Stimulated activated memory B cell treated with anti-CD40 and anti-IgM and Interleukin-4, amounts not matched to agents 10 μg/mL and 1 μg/mL and 100 μg/mL, for 72 hours (primary cell): Measurements from ENCODE around the gene KIF2C.
"Not testable (repeated sequence)": the region's sequence is repeated elsewhere in the genome, so short reads cannot be mapped to it uniquely, and the experiment has no call there.

ENCODE experiments used
- ATAC-seq: fragments of 150-1000 bp; cut with Tn5 transposase; 2 replicates; pipeline ENCODE4 v1.10.0; 2021
- H3K27ac Mint-ChIP-seq: one replicate; pipeline ENCODE4 v1.8.0; 2022; ENCODE audit warnings: mild to moderate bottlenecking, mixed read lengths
- H3K27me3 Mint-ChIP-seq: one replicate; pipeline ENCODE4 v1.8.0; 2022; ENCODE audit warnings: mixed read lengths
- H3K36me3 Mint-ChIP-seq: one replicate; pipeline ENCODE4 v1.8.0; 2022; ENCODE audit warnings: mixed read lengths
- H3K4me1 Mint-ChIP-seq: one replicate; pipeline ENCODE4 v1.8.0; 2022; ENCODE audit warnings: mixed read lengths
- H3K4me3 Mint-ChIP-seq: one replicate; pipeline ENCODE4 v1.8.0; 2022; ENCODE audit warnings: mild to moderate bottlenecking, moderate library complexity, mixed read lengths
- H3K9me3 Mint-ChIP-seq: one replicate; pipeline ENCODE4 v1.8.0; 2022; ENCODE audit warnings: mixed read lengths

Gene KIF2C

GRCh38 chr1:44739307-44740178 is at the start of gene KIF2C:
Gene KIF2C, plus strand, starts transcription at chr1:44739837. Its CDS starts 96 bp downstream, at chr1:44739933.
- ATAC-seq = peak; percentile 99
- Mint-ChIP-seq H3K4me3 (peak within 1 kb of the TSS; percentile 88), H3K36me3 (no peaks in the 10 kb centered on the region), H3K4me1 (peaks cover 18% of the 10 kb centered on the region), H3K27me3 (no peaks in the 10 kb centered on the region), H3K27ac (peak within 1 kb of the TSS; percentile 85), H3K9me3 (no peaks in the 10 kb centered on the region)

GRCh38 chr1:44693159-44693558 is 46.5 kb upstream of the KIF2C start:
- no peaks in the 10 kb centered on the region for H3K27me3 Mint-ChIP-seq
- peak; percentile 83 for ATAC-seq
- H3K4me1 Mint-ChIP-seq = peaks cover 50% of the 10 kb centered on the region
- peak overlapping the region; percentile 31 for H3K27ac Mint-ChIP-seq
- no peak overlapping the region for H3K4me3 Mint-ChIP-seq
- no peaks in the 10 kb centered on the region for H3K36me3 Mint-ChIP-seq
- no peaks in the 10 kb centered on the region for H3K9me3 Mint-ChIP-seq

- H3K27ac Mint-ChIP-seq = peak overlapping the region; percentile 31
- no peaks in the 10 kb centered on the region for H3K27me3 Mint-ChIP-seq
- H3K36me3 Mint-ChIP-seq = no peaks in the 10 kb centered on the region
- no peak overlapping the region for H3K4me3 Mint-ChIP-seq
- peaks cover 55% of the 10 kb centered on the region for H3K4me1 Mint-ChIP-seq
- H3K9me3 Mint-ChIP-seq = no peaks in the 10 kb centered on the region
- ATAC-seq = no peak
These were observed 45.7 kb upstream of the KIF2C start for GRCh38 chr1:44693900-44694299.

- H3K27me3 Mint-ChIP-seq = no peaks in the 10 kb centered on the region
- H3K36me3 Mint-ChIP-seq = no peaks in the 10 kb centered on the region
- H3K9me3 Mint-ChIP-seq = no peaks in the 10 kb centered on the region
- peak overlapping the region; percentile 59 for H3K27ac Mint-ChIP-seq
- ATAC-seq = peak; percentile 82
- no peak overlapping the region for H3K4me3 Mint-ChIP-seq
- H3K4me1 Mint-ChIP-seq = peaks cover 55% of the 10 kb centered on the region
These were observed 44.7 kb upstream of the KIF2C start for GRCh38 chr1:44694863-44695478.

DNA sequence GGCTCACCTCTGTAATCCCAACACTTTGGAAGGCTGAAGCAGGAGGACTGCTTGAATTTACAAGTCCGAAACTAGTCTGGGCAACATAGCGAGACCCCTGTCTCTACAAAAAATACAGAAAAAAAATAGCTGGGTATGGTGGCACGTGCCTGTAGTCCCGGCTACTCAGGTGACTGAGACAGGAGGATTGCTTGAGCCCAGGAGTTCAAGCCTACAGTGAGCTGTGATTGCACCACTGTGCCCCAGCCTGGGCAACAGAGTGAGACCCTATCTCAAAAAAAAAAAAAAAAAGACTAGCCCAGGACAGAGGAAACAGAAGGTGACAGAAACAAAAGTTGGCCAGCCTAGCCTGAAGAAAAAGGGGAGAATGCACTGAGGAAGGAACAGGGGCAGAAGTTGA is 44.0 kb upstream of the KIF2C start:
- H3K27ac Mint-ChIP-seq = peak overlapping the region; percentile 93
- no peaks in the 10 kb centered on the region for H3K36me3 Mint-ChIP-seq
- peaks cover 55% of the 10 kb centered on the region for H3K4me1 Mint-ChIP-seq
- H3K9me3 Mint-ChIP-seq = no peaks in the 10 kb centered on the region
- no peak overlapping the region for H3K4me3 Mint-ChIP-seq
- no peak for ATAC-seq
- H3K27me3 Mint-ChIP-seq = no peaks in the 10 kb centered on the region

- peaks cover 55% of the 10 kb centered on the region for H3K4me1 Mint-ChIP-seq
- no peaks in the 10 kb centered on the region for H3K9me3 Mint-ChIP-seq
- peak overlapping the region; percentile 93 for H3K27ac Mint-ChIP-seq
- H3K4me3 Mint-ChIP-seq = no peak overlapping the region
- ATAC-seq = no peak
- H3K36me3 Mint-ChIP-seq = no peaks in the 10 kb centered on the region
- H3K27me3 Mint-ChIP-seq = no peaks in the 10 kb centered on the region
These were observed 43.5 kb upstream of the KIF2C start for GRCh38 chr1:44696101-44696500.

DNA sequence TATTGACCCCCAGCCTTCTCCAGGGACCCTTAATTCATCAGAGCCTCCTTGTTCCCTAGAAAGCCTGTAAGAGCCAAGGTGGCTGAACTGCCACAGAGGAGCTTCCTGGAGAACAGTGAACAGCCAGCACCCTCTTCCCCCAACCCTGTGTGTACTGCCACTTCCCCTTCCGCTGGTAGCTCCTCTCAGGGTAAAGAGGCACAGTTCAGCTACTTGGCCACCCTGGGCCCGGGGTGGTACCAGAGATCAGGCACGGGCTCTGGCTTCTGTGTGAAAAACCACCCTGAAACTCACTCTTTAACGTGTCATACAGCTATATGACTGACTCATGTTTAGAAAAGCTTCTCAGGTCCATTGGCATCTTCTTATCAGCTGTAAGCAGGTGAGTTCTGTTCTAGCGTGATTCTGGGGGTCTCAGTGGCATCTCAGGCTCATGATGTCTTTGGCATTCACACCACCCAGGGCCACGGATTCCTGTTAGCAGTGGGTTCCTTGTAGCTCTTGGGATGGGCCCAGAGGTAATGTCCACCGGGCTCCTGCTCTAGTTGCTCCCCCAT is 42.8 kb upstream of the KIF2C start:
- Mint-ChIP-seq H3K36me3 (no peaks in the 10 kb centered on the region), H3K27ac (peak overlapping the region; percentile 93), H3K4me3 (peak overlapping the region; percentile 39), H3K9me3 (no peaks in the 10 kb centered on the region), H3K27me3 (no peaks in the 10 kb centered on the region), H3K4me1 (peaks cover 55% of the 10 kb centered on the region)
- peak; percentile 81 for ATAC-seq

- peak overlapping the region; percentile 93 for H3K27ac Mint-ChIP-seq
- H3K36me3 Mint-ChIP-seq = no peaks in the 10 kb centered on the region
- H3K4me3 Mint-ChIP-seq = no peak overlapping the region
- peak; percentile 74 for ATAC-seq
- no peaks in the 10 kb centered on the region for H3K9me3 Mint-ChIP-seq
- H3K27me3 Mint-ChIP-seq = no peaks in the 10 kb centered on the region
- H3K4me1 Mint-ChIP-seq = peaks cover 51% of the 10 kb centered on the region
These were observed 41.5 kb upstream of the KIF2C start for GRCh38 chr1:44698138-44698537.

- not testable (repeated sequence) for H3K27me3 Mint-ChIP-seq, H3K27ac Mint-ChIP-seq, H3K9me3 Mint-ChIP-seq, ATAC-seq, H3K36me3 Mint-ChIP-seq, H3K4me3 Mint-ChIP-seq
- H3K4me1 Mint-ChIP-seq = peaks cover 41% of the 10 kb centered on the region
These were observed 40.3 kb upstream of the KIF2C start for GRCh38 chr1:44699375-44699774.

GRCh38 chr1:44700573-44700972 is 39.1 kb upstream of the KIF2C start:
- Mint-ChIP-seq H3K4me3 (no peak overlapping the region), H3K36me3 (no peaks in the 10 kb centered on the region), H3K27ac (no peak overlapping the region), H3K4me1 (peaks cover 29% of the 10 kb centered on the region), H3K9me3 (no peaks in the 10 kb centered on the region), H3K27me3 (no peaks in the 10 kb centered on the region)
- ATAC-seq = no peak

DNA sequence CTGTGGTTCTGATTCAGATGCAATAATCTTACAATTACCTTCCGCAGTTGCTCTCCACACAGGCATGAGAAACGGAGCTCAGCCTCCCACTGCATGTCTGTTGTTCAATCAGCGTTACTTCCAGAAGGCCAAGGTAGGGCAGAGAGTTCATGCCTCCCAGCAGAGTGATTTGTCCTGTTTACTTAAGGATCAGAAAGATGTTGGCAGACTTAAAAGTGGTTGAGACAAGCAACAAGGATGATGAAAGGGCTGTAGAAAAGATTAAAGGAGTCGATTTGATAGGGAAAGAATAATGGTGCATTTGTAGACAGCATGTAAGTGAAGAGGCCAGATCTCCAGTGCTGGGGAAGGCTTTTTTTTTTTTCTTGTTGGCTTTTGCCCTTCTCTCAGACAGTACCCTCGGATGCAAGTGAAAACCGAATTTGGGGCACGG is 38.5 kb upstream of the KIF2C start:
- Mint-ChIP-seq H3K36me3 (no peaks in the 10 kb centered on the region), H3K4me1 (peaks cover 23% of the 10 kb centered on the region), H3K27me3 (no peaks in the 10 kb centered on the region), H3K9me3 (no peaks in the 10 kb centered on the region), H3K4me3 (no peak overlapping the region), H3K27ac (no peak overlapping the region)
- ATAC-seq = no peak

- H3K27me3 Mint-ChIP-seq = no peaks in the 10 kb centered on the region
- peaks cover 20% of the 10 kb centered on the region for H3K4me1 Mint-ChIP-seq
- H3K4me3 Mint-ChIP-seq = no peak overlapping the region
- no peak for ATAC-seq
- no peak overlapping the region for H3K27ac Mint-ChIP-seq
- no peaks in the 10 kb centered on the region for H3K36me3 Mint-ChIP-seq
- no peaks in the 10 kb centered on the region for H3K9me3 Mint-ChIP-seq
These were observed 34.2 kb upstream of the KIF2C start for GRCh38 chr1:44705470-44705869.

- no peak overlapping the region for H3K27ac Mint-ChIP-seq
- ATAC-seq = no peak
- H3K4me3 Mint-ChIP-seq = no peak overlapping the region
These were observed 33.7 kb upstream of the KIF2C start for GRCh38 chr1:44705938-44706337.

GRCh38 chr1:44707112-44707881 is 32.3 kb upstream of the KIF2C start:
- Mint-ChIP-seq H3K9me3 (no peaks in the 10 kb centered on the region), H3K4me3 (no peak overlapping the region), H3K27ac (peak overlapping the region; percentile 58), H3K27me3 (no peaks in the 10 kb centered on the region), H3K4me1 (peaks cover 20% of the 10 kb centered on the region), H3K36me3 (no peaks in the 10 kb centered on the region)
- no peak for ATAC-seq

More at GRCh38 chr1:44705938-44706337, 33.7 kb upstream of the KIF2C start:
- Mint-ChIP-seq H3K27me3 (no peaks in the 10 kb centered on the region), H3K36me3 (no peaks in the 10 kb centered on the region), H3K9me3 (no peaks in the 10 kb centered on the region), H3K4me1 (peaks cover 20% of the 10 kb centered on the region)
